Femur (tissue), 1 donor: ENCODE results near the gene ZNF555.
A peak's percentile ranks its signal among the peaks of the same experiment; 100 is the strongest.
"Not testable (repeated sequence)": the region's sequence is repeated elsewhere in the genome, so short reads cannot be mapped to it uniquely, and the experiment has no call there.

ENCODE experiments used
- DNase-seq: peaks from one replicate; pipeline ENCODE4 v3.0.0-alpha.2; 2017

The ZNF555 gene

GRCh38 chr19:2840794-2841791 is at the start of gene ZNF555:
ZNF555 (plus strand) TSS chr19:2841475; CDS start chr19:2841573, 98 bp downstream.
- DNase-seq, result peak; percentile 99

GRCh38 chr19:2791876-2792275 is 49.4 kb upstream of the ZNF555 start:
- no peak for DNase-seq

GRCh38 chr19:2792666-2793065 is 48.6 kb upstream of the ZNF555 start:
- not testable (repeated sequence) for DNase-seq

- no peak for DNase-seq
These were observed 48.1 kb upstream of the ZNF555 start for GRCh38 chr19:2793126-2793525.

GRCh38 chr19:2793577-2793976 is 47.7 kb upstream of the ZNF555 start:
- no peak for DNase-seq

- DNase-seq, result no peak
These were observed 45.2 kb upstream of the ZNF555 start for GRCh38 chr19:2795827-2796658.

- DNase-seq, result no peak
These were observed 44.5 kb upstream of the ZNF555 start for GRCh38 chr19:2796659-2797266.

GRCh38 chr19:2797280-2797679 is 44.0 kb upstream of the ZNF555 start:
- DNase-seq, result no peak

- DNase-seq, result no peak
These were observed 43.1 kb upstream of the ZNF555 start for GRCh38 chr19:2798158-2798685.

GRCh38 chr19:2798733-2799132 is 42.5 kb upstream of the ZNF555 start:
- DNase-seq, result no peak

- no peak for DNase-seq
These were observed 41.8 kb upstream of the ZNF555 start for GRCh38 chr19:2799273-2800020.

- no peak for DNase-seq
These were observed 40.8 kb upstream of the ZNF555 start for GRCh38 chr19:2800506-2800905.

- no peak for DNase-seq
These were observed 38.4 kb upstream of the ZNF555 start for GRCh38 chr19:2802826-2803225.

- no peak for DNase-seq
These were observed 37.7 kb upstream of the ZNF555 start for GRCh38 chr19:2803486-2804155.

GRCh38 chr19:2804156-2805004 is 36.9 kb upstream of the ZNF555 start:
- DNase-seq, result no peak

- DNase-seq, result no peak
These were observed 35.9 kb upstream of the ZNF555 start for GRCh38 chr19:2805261-2805900.

GRCh38 chr19:2805991-2806649 is 35.2 kb upstream of the ZNF555 start:
- no peak for DNase-seq

- no peak for DNase-seq
These were observed 34.4 kb upstream of the ZNF555 start for GRCh38 chr19:2806736-2807378.
